ENCODE results near the gene PLVAP.

DNA sequence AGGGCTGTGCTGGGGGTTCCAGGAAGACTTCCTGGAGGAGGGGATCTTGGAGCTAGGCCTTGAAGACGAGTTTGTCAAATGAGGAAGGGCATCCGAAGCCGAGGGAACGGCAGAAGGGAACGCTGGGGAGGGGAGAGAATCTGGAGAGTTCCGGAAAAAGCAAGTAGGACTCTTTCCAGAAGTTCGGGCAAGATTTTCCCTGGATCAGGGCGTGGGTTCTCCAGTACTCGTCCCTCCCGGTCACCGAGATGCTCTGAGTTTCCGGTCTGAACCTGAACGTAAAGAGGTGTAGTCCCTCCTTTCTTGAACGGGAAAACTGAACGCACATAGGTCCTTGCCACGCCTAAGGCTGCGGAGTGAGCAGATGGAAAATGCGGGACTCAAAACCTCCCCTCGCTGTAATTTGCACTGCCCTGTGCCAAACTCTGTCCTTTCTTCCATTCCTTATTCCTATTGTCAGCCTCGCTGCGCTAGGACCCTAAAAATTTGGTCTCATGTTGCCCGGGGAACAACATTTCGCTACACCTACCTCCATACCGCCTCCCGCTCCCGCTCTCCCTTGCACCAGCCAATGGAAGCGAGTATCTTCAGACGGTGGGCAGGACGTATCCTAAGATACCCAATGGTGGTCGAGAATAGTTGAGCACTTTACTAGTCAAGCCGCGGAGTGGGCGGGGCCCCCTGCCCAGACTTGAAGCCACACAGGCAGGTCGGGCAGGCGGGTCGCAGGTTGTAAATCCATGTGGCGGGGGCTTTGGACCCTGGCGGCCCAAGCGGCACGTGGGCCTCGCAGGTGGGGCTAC lies 40.1 kb downstream of the PLVAP start, which contains the start of gene GTPBP3:
- no peak for TF ChIP-seq CTCF (IDR thresholded peaks at IDR 0.05)
- peak in 1 of 2 donors; percentile 8 for TF ChIP-seq POLR2A (IDR thresholded peaks at IDR 0.05)
